K562 (cell line): Measurements from ENCODE around the gene TRMT1. TPM values are rescaled to one million over a fixed set of nuclear protein-coding genes. Genes with fewer than 3 reads are reported as not detected.

Source experiments
- CGGBP1 ChIP-seq: fragments of 250-450 bp; sonication (Bioruptor Pico); IDR thresholded peaks from 2 replicates; pipeline ENCODE4 v1.9.0; 2021; ENCODE audit warnings: mild to moderate bottlenecking
- E2F1 ChIP-seq: sonication (generic); formaldehyde crosslinking; IDR thresholded peaks from 2 replicates; pipeline ENCODE4 v1.8.1; 2023; ENCODE audit warnings: mild to moderate bottlenecking, missing genetic modification reagents, moderate library complexity
- HSF4 ChIP-seq: fragments of 250-450 bp; sonication (Bioruptor Pico); IDR thresholded peaks from 2 replicates; pipeline ENCODE4 v2.1.2; 2022; ENCODE audit warnings: mild to moderate bottlenecking, moderate library complexity, borderline replicate concordance
- MEIS2 ChIP-seq: fragments of 450-650 bp; IDR thresholded peaks from 2 replicates; pipeline ENCODE4 v1.6.1; 2014; ENCODE audit warnings: mild to moderate bottlenecking; ENCODE audit not compliant: partially characterized antibody
- NRF1 ChIP-seq, 2 experiments: fragments of 450-650 bp; IDR thresholded peaks in 1 of 2; conservative IDR thresholded peaks in 1 of 2; 2 replicates each; pipeline ENCODE4 v1.6.1; 2014; ENCODE audit warnings: mild to moderate bottlenecking in 2 of 2
- REST ChIP-seq, 2 experiments: fragments of 450-650 bp; formaldehyde crosslinking in 1 of 2; IDR thresholded peaks; 2 replicates each; pipeline versions ENCODE4 v1.4.0 to v1.6.1; 2014 to 2020; ENCODE audit warnings: mild to moderate bottlenecking in 2 of 2, borderline replicate concordance in 1 of 2, low read depth in 1 of 2
- polyA plus RNA-seq, 8 experiments: library from polyadenylated mRNA; depleted of rRNA in 4 of 8; stranded (reverse) in 5 of 8; unstranded in 3 of 8; fragments of >200 nt; fragmentation: Nextera tagmentation in 2 of 8; fragmentation: Illumina TruSeq in 1 of 8; extraction: Ambion mirVana in 2 of 8; extraction: Trizol in 1 of 8; gene quantifications; 2 replicates each; pipeline versions ENCODE4 v1.2.1 to v1.2.3, GENCODE V29; 2011 to 2014; ENCODE audit warnings: inconsistent platforms in 1 of 8, missing spikeins in 1 of 8
- total RNA-seq, 7 experiments: library from RNA; depleted of rRNA in 6 of 7; stranded (reverse); fragments of >200 nt in 6 of 7; fragmentation: Illumina TruSeq in 2 of 7; extraction: Trizol in 2 of 7; gene quantifications; 2 replicates each; pipeline versions ENCODE4 v1.2.1 to v1.2.3, GENCODE V29; 2011 to 2021; ENCODE audit warnings: low replicate concordance in 1 of 7

Gene TRMT1
- total and polyA plus RNA-seq, 9 of the 15 experiments (the other 6 are each of a cell fraction or from before 2014, with no cell fraction given): 5.8 to 158 (median 54.3) TPM

- TF ChIP-seq NRF1 (conservative IDR thresholded peaks at IDR 0.05 in 1 of 2, IDR thresholded peaks at IDR 0.05 in 1 of 2): peak; percentile 65 to 70
- no peak for TF ChIP-seq E2F1 (CRISPR knock-in tag)
- no peak for TF ChIP-seq REST (IDR thresholded peaks at IDR 0.05; ENCODE audit: borderline replicate concordance)
- no peak for TF ChIP-seq REST (CRISPR knock-in tag; IDR thresholded peaks at IDR 0.05; ENCODE audit: low read depth)
- TF ChIP-seq MEIS2: peak; percentile 37
- no peak for TF ChIP-seq CGGBP1
- no peak for TF ChIP-seq HSF4 (CRISPR knock-in tag)
These were observed 39.2 kb upstream of the TRMT1 start (continued) for GRCh38 chr19:13155472-13156359.
